NCI-H69 (cell line): ENCODE measurements around the gene KRTAP15-1.

Experiments
- DNase-seq: peaks from one replicate; lab custom pipeline; 2025; lab: John Stamatoyannopoulos, UW

Gene KRTAP15-1

GRCh38 chr21:30487336-30487735, 47.3 kb downstream of the KRTAP15-1 start, which contains the start of gene KRTAP19-2:
Gene KRTAP19-2, minus strand, starts transcription at chr21:30487436. Its CDS starts 88 bp downstream, at chr21:30487348.
- no peak for DNase-seq
